NT2/D1 (cell line): ENCODE measurements around the gene SLC5A11.

Source experiments
- DNase-seq: peaks from one replicate; pipeline ENCODE4 v3.0.0-alpha.2; 2011; ENCODE audit warnings: low read depth, low spot score
- H3K27me3 ChIP-seq: 2 replicates; pipeline ENCODE4 v1.6.0; 2011; ENCODE audit warnings: mild to moderate bottlenecking; ENCODE audit not compliant: insufficient read length, insufficient read depth
- H3K36me3 ChIP-seq: 2 replicates; pipeline ENCODE4 v1.6.1; 2011; ENCODE audit warnings: mild to moderate bottlenecking, low read length, mixed read lengths; ENCODE audit not compliant: insufficient read depth, insufficient read length
- H3K4me1 ChIP-seq: 2 replicates; pipeline ENCODE4 v1.5.1; 2011; ENCODE audit not compliant: insufficient read depth, insufficient read length
- H3K4me3 ChIP-seq: 2 replicates; pipeline ENCODE4 v1.5.1; 2011; ENCODE audit warnings: low read depth; ENCODE audit not compliant: insufficient read length
- H3K9ac ChIP-seq: 2 replicates; pipeline ENCODE4 v1.6.0; 2011; ENCODE audit warnings: low read depth; ENCODE audit not compliant: insufficient read length
- H3K9me3 ChIP-seq: 2 replicates; pipeline ENCODE4 v1.5.1; 2011; ENCODE audit warnings: mild to moderate bottlenecking, low read length; ENCODE audit not compliant: insufficient read depth
- SUZ12 ChIP-seq: IDR thresholded peaks from 2 replicates; pipeline ENCODE4 v1.6.1; 2011; ENCODE audit not compliant: insufficient read length, insufficient read depth; ENCODE audit errors: extremely low read depth
- YY1 ChIP-seq: IDR thresholded peaks from 2 replicates; pipeline ENCODE4 v1.6.1; 2011; ENCODE audit not compliant: insufficient read length, insufficient read depth
- ZNF274 ChIP-seq: IDR thresholded peaks from 2 replicates; pipeline ENCODE4 v1.6.1; 2011; ENCODE audit warnings: mild to moderate bottlenecking, low read depth, low read length

Gene SLC5A11

DNA sequence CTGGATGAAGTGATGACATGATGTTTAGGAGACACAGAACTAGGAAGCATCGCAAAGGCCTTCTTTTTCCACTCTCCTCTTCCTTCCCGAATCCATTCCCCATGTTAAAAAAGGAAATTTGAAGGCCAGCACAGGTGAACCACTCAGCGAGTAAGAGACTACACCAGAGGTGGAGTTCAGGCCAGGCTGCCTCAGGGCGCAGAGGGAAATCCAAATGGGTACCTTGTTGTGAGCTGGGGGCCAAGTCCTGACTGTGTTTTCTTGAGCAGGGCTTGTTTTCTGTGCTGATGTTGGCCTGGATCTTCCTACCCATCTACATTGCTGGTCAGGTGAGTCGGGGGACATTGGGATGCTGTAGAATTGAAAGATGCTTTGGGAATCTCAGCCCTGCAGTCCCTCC lies 26.1 kb downstream of the SLC5A11 start:
- DNase-seq: no peak
- Histone ChIP-seq H3K27me3 (no peaks in the 10 kb centered on the region), H3K36me3 (no peaks in the 10 kb centered on the region), H3K9ac (no peak overlapping the region), H3K4me3 (no peak overlapping the region), H3K9me3 (no peaks in the 10 kb centered on the region), H3K4me1 (no peaks in the 10 kb centered on the region)
- no peak for TF ChIP-seq YY1
- no peak for TF ChIP-seq SUZ12
- TF ChIP-seq ZNF274: no peak

DNA sequence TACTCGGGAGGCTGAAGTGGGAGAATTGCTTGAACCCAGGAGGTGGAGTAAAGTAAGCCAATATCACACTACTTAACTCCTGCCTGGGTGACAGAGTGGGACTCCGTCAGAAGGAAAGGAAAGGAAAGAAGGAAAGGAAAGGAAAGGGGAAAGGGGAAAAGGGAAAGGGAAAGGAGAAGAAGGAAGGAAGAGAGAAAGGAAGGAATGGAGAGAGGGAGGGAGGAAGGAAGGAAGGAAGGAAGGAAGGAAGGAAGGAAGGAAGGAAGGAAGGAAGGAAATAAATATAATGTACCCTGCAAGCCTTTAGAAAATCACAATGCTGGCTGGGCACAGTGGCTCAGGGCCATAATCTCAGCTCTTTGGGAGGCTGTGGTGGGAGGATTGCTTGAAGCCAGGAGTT lies 27.3 kb downstream of the SLC5A11 start:
- Histone ChIP-seq H3K27me3 (no peaks in the 10 kb centered on the region), H3K4me1 (no peaks in the 10 kb centered on the region), H3K36me3 (no peaks in the 10 kb centered on the region), H3K4me3 (no peak overlapping the region), H3K9me3 (no peaks in the 10 kb centered on the region), H3K9ac (no peak overlapping the region)
- no peak for DNase-seq
- TF ChIP-seq ZNF274: no peak

DNA sequence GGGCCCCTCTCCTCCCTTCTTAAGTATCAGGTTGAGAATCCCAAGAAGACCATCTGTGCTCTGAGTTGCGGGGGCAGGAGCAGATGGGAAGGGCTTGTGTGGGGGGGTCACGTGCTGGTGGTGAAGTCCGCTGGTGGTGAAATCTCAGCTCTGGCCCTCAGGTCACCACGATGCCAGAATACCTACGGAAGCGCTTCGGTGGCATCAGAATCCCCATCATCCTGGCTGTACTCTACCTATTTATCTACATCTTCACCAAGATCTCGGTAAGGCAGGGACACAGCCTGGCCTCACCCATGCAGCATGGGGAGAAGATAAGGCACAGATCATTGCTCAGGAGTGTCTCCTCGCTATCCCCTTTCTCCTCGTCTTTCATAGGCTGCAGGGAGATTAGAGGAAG lies 29.7 kb downstream of the SLC5A11 start:
- no peak for DNase-seq
- Histone ChIP-seq H3K4me1 (no peaks in the 10 kb centered on the region), H3K9me3 (no peaks in the 10 kb centered on the region), H3K36me3 (no peaks in the 10 kb centered on the region), H3K4me3 (no peak overlapping the region), H3K9ac (no peak overlapping the region), H3K27me3 (no peaks in the 10 kb centered on the region)
- TF ChIP-seq YY1: no peak
- no peak for TF ChIP-seq SUZ12
- no peak for TF ChIP-seq ZNF274

DNA sequence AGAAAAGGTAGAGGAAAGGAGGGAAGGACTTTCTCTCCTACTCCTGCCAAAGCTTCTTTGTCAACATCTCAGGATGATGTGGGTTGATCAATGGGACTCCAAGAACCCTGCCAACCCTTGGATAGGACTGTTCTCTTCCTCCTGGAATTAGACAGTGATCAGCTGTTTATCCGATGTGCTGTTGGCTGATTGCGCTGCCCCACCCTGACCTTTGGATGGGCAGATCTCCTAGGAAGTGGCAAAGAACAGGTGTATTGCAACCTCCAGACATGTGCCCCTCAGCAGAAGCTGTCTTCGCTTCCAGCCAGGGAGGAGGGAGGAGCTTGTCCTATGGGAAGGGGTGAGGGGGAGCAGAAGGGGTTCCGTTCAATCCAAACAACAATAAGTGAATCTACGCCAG lies 30.5 kb downstream of the SLC5A11 start:
- no peak overlapping the region for H3K9ac ChIP-seq
- H3K9me3 ChIP-seq: no peaks in the 10 kb centered on the region
- H3K4me1 ChIP-seq: no peaks in the 10 kb centered on the region
- H3K4me3 ChIP-seq: no peak overlapping the region
- TF ChIP-seq ZNF274 (no peak), SUZ12 (no peak), YY1 (no peak)
- no peaks in the 10 kb centered on the region for H3K27me3 ChIP-seq
- H3K36me3 ChIP-seq: no peaks in the 10 kb centered on the region
- DNase-seq: no peak

DNA sequence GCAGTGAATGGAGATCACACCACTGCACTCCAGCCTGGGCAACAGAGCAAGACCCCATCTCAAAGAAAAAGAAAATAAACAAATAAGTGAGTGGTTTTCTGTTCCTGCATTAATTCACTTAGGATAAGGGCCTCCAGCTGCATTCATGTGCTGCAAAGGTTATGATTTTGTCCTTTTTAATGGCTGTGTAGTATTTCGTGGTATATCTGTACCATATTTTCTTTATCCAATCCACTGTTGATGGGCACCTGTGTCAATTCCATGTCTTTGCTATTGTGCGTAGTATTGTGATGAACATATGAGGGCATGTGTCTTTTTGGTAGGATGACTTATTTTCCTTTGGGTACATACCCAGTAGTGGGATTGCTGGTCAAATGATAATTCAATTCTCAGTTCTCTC lies 33.9 kb downstream of the SLC5A11 start:
- TF ChIP-seq SUZ12: no peak
- no peak for TF ChIP-seq ZNF274
- no peak for TF ChIP-seq YY1
- Histone ChIP-seq H3K4me3 (no peak overlapping the region), H3K27me3 (no peaks in the 10 kb centered on the region), H3K9me3 (no peaks in the 10 kb centered on the region), H3K4me1 (peaks cover 5% of the 10 kb centered on the region), H3K9ac (no peak overlapping the region), H3K36me3 (no peaks in the 10 kb centered on the region)
- no peak for DNase-seq

DNA sequence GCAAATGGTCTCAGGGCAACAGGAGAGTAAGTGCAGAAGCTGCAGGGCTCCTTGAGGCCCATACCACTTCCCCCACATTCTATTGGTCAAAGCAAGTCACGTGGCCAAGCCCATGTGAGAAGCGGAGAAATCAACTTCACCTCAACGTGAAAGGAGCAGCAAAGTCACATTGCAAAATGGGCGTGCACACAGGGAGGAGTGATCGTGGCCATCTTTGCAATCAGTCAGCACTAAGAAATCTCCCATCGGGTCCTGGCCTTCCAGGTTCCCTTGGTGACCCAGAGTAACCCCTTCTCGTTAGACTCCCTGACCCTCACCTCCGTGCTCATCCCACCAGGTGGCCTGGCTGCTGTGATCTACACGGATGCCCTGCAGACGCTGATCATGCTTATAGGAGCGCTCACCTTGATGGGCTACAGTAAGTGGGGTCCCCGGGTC lies 38.0 kb downstream of the SLC5A11 start:
- DNase-seq: no peak
- Histone ChIP-seq H3K4me3 (no peak overlapping the region), H3K4me1 (peaks cover 5% of the 10 kb centered on the region), H3K36me3 (no peaks in the 10 kb centered on the region), H3K27me3 (no peaks in the 10 kb centered on the region), H3K9ac (no peak overlapping the region), H3K9me3 (no peaks in the 10 kb centered on the region)
- TF ChIP-seq ZNF274 (no peak), YY1 (no peak), SUZ12 (no peak)

DNA sequence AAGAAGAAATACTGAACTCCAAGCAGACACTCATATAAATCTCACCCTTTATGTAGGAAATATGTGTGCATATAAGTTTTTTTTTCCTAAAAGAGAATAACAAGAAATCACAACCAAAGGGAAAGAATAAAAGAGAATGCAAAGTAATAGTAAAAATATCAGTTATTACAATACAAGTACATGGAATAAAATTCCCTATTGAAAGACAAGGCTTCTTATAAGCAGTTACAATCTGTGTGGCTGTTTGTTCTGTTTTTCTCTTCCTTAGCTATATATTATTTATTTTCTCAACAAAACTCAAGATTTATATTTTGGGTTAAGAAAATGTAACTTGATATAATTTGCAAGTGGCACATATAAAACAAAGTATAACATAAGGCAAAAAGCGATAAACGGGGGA lies 41.7 kb downstream of the SLC5A11 start:
- DNase-seq: no peak
- Histone ChIP-seq H3K4me3 (no peak overlapping the region), H3K9me3 (no peaks in the 10 kb centered on the region), H3K4me1 (peaks cover 5% of the 10 kb centered on the region), H3K36me3 (no peaks in the 10 kb centered on the region), H3K9ac (no peak overlapping the region), H3K27me3 (no peaks in the 10 kb centered on the region)
- TF ChIP-seq ZNF274: no peak
- no peak for TF ChIP-seq YY1

DNA sequence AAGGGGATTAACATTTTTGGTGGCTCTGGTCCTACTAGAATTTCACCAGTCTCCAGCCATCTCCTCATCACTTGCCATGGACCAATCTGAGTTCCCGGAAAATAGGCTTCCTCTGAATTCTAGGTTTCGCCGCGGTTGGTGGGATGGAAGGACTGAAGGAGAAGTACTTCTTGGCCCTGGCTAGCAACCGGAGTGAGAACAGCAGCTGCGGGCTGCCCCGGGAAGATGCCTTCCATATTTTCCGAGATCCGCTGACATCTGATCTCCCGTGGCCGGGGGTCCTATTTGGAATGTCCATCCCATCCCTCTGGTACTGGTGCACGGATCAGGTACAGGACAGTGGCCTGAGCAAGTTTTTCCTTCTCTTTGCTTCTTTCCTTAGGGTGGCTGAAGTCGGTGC lies 45.0 kb downstream of the SLC5A11 start:
- Histone ChIP-seq H3K4me1 (no peaks in the 10 kb centered on the region), H3K9ac (no peak overlapping the region), H3K27me3 (no peaks in the 10 kb centered on the region), H3K36me3 (no peaks in the 10 kb centered on the region), H3K9me3 (no peaks in the 10 kb centered on the region), H3K4me3 (no peak overlapping the region)
- no peak for DNase-seq
- TF ChIP-seq YY1 (no peak), ZNF274 (no peak), SUZ12 (no peak)
